Peyer's patch (tissue), 4 donors: ENCODE measurements around the gene ARIH1.

ENCODE experiments used
- CTCF ChIP-seq, 6 experiments: fragments of 450-650 bp in 4 of 6; fragments of 200-600 bp in 2 of 6; sonication (generic) in 1 of 6; IDR thresholded peaks; one replicate each; pipeline ENCODE4 v1.5.1; 2017 to 2019; ENCODE audit warnings: antibody characterized with exemption in 6 of 6, mild to moderate bottlenecking in 3 of 6, moderate library complexity in 1 of 6
- POLR2A ChIP-seq, 2 donors: fragments of 450-650 bp; IDR thresholded peaks; one replicate each; pipeline ENCODE4 v1.5.1; 2017; ENCODE audit warnings: antibody characterized with exemption in 2 of 2, mild to moderate bottlenecking in 2 of 2, moderate library complexity in 2 of 2

- TF ChIP-seq CTCF (IDR thresholded peaks at IDR 0.05) (no peak), POLR2A (IDR thresholded peaks at IDR 0.05) (no peak)
Observed at GRCh38 chr15:72584006-72584405, 109.9 kb downstream of the ARIH1 start.
